Activated CD8-positive, alpha-beta memory T cell treated with anti-CD3 and anti-CD28 coated beads, Interleukin-2, amount 10 ng/mL, durations not matched to agents 7 days and 5 days (primary cell): ENCODE data around the gene PRF1. TPM values are rescaled to one million over a fixed set of nuclear protein-coding genes. Genes with fewer than 3 reads are reported as not detected.
"Not testable (repeated sequence)": the region's sequence is repeated elsewhere in the genome, so short reads cannot be mapped to it uniquely, and the experiment has no call there.

ENCODE experiments used
- ATAC-seq: fragments of 150-1000 bp; cut with Tn5 transposase; one replicate; pipeline ENCODE4 v1.10.0; 2021; ENCODE audit warnings: moderate library complexity
- CTCF ChIA-PET: fragments of 350-600 bp; sonication (Branson Sonifier 250); formaldehyde crosslinking; loops from one replicate; lab custom pipeline; 2021; ENCODE audit warnings: antibody characterized with exemption; lab: Charles Lee
- DNase-seq: peaks from one replicate; pipeline ENCODE4 v3.0.0-alpha.2; 2020
- H3K27ac Mint-ChIP-seq: one replicate; pipeline ENCODE4 v1.8.0; 2021; ENCODE audit warnings: mild to moderate bottlenecking, mixed read lengths
- H3K27me3 Mint-ChIP-seq: one replicate; pipeline ENCODE4 v1.8.0; 2021; ENCODE audit warnings: mixed read lengths
- H3K36me3 Mint-ChIP-seq: one replicate; pipeline ENCODE4 v1.8.0; 2021; ENCODE audit warnings: mild to moderate bottlenecking, mixed read lengths
- H3K4me1 Mint-ChIP-seq: one replicate; pipeline ENCODE4 v1.8.0; 2021; ENCODE audit warnings: mixed read lengths
- H3K4me3 Mint-ChIP-seq: one replicate; pipeline ENCODE4 v1.8.0; 2021; ENCODE audit warnings: mild to moderate bottlenecking, moderate library complexity, mixed read lengths
- H3K9me3 Mint-ChIP-seq: one replicate; pipeline ENCODE4 v1.8.0; 2022; ENCODE audit warnings: low read depth, mixed read lengths
- total RNA-seq, 2 experiments: library from RNA; stranded (reverse); gene quantifications; one replicate each; pipeline ENCODE4 v1.2.3, GENCODE V29; 2021

PRF1 gene
- total RNA-seq, 2 experiments from 2014 or later: 381 to 433 TPM

DNA sequence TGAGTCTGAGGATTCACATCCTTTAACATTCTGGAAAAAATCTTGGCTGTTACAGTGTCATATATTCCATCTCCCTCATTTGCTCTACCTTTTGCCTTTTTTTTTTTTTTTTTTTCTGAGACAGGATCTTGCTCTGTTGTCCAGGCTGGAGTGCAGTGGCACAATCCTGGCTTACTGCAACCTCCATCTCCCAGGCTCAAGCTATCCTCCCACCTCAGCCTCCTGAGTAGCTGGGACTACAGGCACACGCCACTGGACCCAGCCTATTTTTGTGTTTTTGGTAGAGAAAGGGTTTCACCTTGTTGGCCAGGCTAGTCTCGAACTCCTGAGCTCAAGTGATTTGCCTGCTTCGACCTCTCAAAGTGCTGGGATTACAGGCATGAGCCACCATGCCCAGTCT, 11.8 kb upstream of the PRF1 start:
- CTCF ChIA-PET: interaction anchor here (1.2 kb wide), 1 partner anchor 13 kb away, joined by 4 read pairs; no protein-coding TSS in a partner anchor
- peaks cover 16% of the 10 kb centered on the region for H3K36me3 Mint-ChIP-seq
- H3K4me3 Mint-ChIP-seq, H3K27me3 Mint-ChIP-seq, H3K27ac Mint-ChIP-seq, DNase-seq, H3K9me3 Mint-ChIP-seq, ATAC-seq: not testable (repeated sequence)
- H3K4me1 Mint-ChIP-seq: peaks cover 76% of the 10 kb centered on the region

DNA sequence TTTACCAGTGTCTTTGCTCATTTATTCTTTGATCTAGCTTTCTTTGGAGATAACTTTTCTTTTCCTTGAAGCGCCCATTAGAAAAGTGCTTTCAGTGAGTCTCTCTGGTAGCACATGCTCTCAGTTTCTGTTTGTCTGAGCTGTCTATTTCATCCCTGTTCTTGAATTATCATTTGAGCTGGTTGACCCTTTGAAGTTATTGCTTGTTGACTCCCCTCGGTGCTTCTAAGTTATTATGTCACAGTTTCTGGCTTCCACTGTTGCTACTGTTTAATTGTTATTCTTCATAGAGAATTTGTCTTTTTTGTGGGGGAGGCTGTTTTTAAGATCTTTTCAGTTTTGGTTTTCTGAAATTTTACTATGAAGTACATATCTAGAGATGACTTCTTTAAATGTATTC, 11.4 kb upstream of the PRF1 start:
- CTCF ChIA-PET: interaction anchor here (1.2 kb wide), 1 partner anchor 12 kb away, joined by 4 read pairs; no protein-coding TSS in a partner anchor
- Mint-ChIP-seq H3K36me3 (peaks cover 13% of the 10 kb centered on the region), H3K27me3 (no peaks in the 10 kb centered on the region), H3K27ac (no peak overlapping the region), H3K9me3 (no peaks in the 10 kb centered on the region), H3K4me3 (no peak overlapping the region), H3K4me1 (peaks cover 72% of the 10 kb centered on the region)
- ATAC-seq (no peak), DNase-seq (no peak)

GRCh38 chr10:70607936-70608335, 5.4 kb upstream of the PRF1 start:
- no peaks in the 10 kb centered on the region for H3K9me3 Mint-ChIP-seq
- peaks cover 57% of the 10 kb centered on the region for H3K4me1 Mint-ChIP-seq
- CTCF ChIA-PET: no interaction called here

GRCh38 chr10:70605161-70605560, 2.6 kb upstream of the PRF1 start:
- Mint-ChIP-seq H3K27ac (no peak overlapping the region), H3K4me3 (no peak overlapping the region), H3K36me3 (peaks cover 21% of the 10 kb centered on the region), H3K9me3 (no peaks in the 10 kb centered on the region), H3K27me3 (no peaks in the 10 kb centered on the region), H3K4me1 (peaks cover 57% of the 10 kb centered on the region)
- ATAC-seq: no peak
- DNase-seq: no peak
- CTCF ChIA-PET: interaction anchor here (0.7 to 6.7 kb wide), 5 partner anchors 13 to 320 kb away, joined by 3 to 50 read pairs (median 5); no protein-coding TSS in a partner anchor

More at GRCh38 chr10:70607936-70608335, 5.4 kb upstream of the PRF1 start:
- no peak overlapping the region for H3K27ac Mint-ChIP-seq
- no peak for DNase-seq
- ATAC-seq: no peak
- no peaks in the 10 kb centered on the region for H3K27me3 Mint-ChIP-seq
- no peak overlapping the region for H3K4me3 Mint-ChIP-seq
- peaks cover 5% of the 10 kb centered on the region for H3K36me3 Mint-ChIP-seq

GRCh38 chr10:70604106-70604505, 1.6 kb upstream of the PRF1 start:
- peak overlapping the region; percentile 96 for H3K4me3 Mint-ChIP-seq
- no peaks in the 10 kb centered on the region for H3K9me3 Mint-ChIP-seq
- peaks cover 57% of the 10 kb centered on the region for H3K4me1 Mint-ChIP-seq
- CTCF ChIA-PET: interaction anchor here (0.9 to 6.7 kb wide), 6 partner anchors 8 to 154 kb away, joined by 4 to 50 read pairs (median 12); no protein-coding TSS in a partner anchor
- ATAC-seq (no peak), DNase-seq (no peak)
- peaks cover 27% of the 10 kb centered on the region for H3K36me3 Mint-ChIP-seq
- no peaks in the 10 kb centered on the region for H3K27me3 Mint-ChIP-seq
- peak overlapping the region; percentile 95 for H3K27ac Mint-ChIP-seq

DNA sequence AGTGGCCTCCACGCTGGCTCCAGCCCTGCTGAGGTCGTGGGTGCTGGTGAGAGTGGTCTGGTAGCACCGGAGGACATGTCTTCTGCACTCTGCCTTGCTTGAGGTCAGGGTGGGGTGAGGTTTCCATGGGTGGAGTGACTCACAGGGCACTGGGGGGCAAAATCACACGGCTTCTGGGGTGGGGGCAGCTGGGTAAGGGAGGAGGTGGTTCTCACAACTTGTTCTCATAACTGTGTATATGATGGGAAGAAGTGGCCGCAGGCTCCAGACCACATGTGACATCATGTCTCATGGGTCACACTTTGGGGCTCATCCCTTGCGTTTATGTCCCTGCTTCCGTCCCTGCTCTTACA, 884 bp upstream of the PRF1 start:
- ATAC-seq: peak; percentile 39
- CTCF ChIA-PET: interaction anchor here (0.6 to 6.7 kb wide), 10 partner anchors 9 to 155 kb away, joined by 3 to 50 read pairs (median 6); no protein-coding TSS in a partner anchor
- Mint-ChIP-seq H3K27ac (peak overlapping the region; percentile 95), H3K4me3 (peak overlapping the region; percentile 96), H3K9me3 (no peaks in the 10 kb centered on the region), H3K36me3 (peaks cover 34% of the 10 kb centered on the region), H3K4me1 (peaks cover 61% of the 10 kb centered on the region), H3K27me3 (no peaks in the 10 kb centered on the region)
- peak; percentile 86 for DNase-seq

GRCh38 chr10:70601746-70602145, 795 bp downstream of the PRF1 start:
- H3K4me1 Mint-ChIP-seq: peaks cover 62% of the 10 kb centered on the region

GRCh38 chr10:70600512-70601395, 1.8 kb downstream of the PRF1 start:
- CTCF ChIA-PET: interaction anchor here (1.7 to 6.7 kb wide), 4 partner anchors 9 to 41 kb away, joined by 6 to 50 read pairs (median 26); no protein-coding TSS in a partner anchor
- ATAC-seq: no peak
- Mint-ChIP-seq H3K27ac (peak overlapping the region; percentile 64), H3K4me1 (peaks cover 72% of the 10 kb centered on the region), H3K36me3 (peaks cover 59% of the 10 kb centered on the region), H3K27me3 (no peaks in the 10 kb centered on the region), H3K9me3 (no peaks in the 10 kb centered on the region), H3K4me3 (peak overlapping the region; percentile 96)
- DNase-seq: no peak

More at GRCh38 chr10:70601746-70602145, 795 bp downstream of the PRF1 start:
- ATAC-seq (peak; percentile 2), DNase-seq (peak; percentile 60)
- Mint-ChIP-seq H3K27ac (peak overlapping the region; percentile 95), H3K27me3 (no peaks in the 10 kb centered on the region), H3K36me3 (peaks cover 49% of the 10 kb centered on the region), H3K4me3 (peak overlapping the region; percentile 96), H3K9me3 (no peaks in the 10 kb centered on the region)
- CTCF ChIA-PET: interaction anchor here (0.9 to 6.7 kb wide), 12 partner anchors 9 to 76 kb away, joined by 3 to 50 read pairs (median 6); no protein-coding TSS in a partner anchor

- Mint-ChIP-seq H3K27ac (peak overlapping the region; percentile 48), H3K4me3 (peak overlapping the region; percentile 96), H3K27me3 (no peaks in the 10 kb centered on the region), H3K9me3 (no peaks in the 10 kb centered on the region), H3K36me3 (peaks cover 59% of the 10 kb centered on the region), H3K4me1 (peaks cover 76% of the 10 kb centered on the region)
- CTCF ChIA-PET: interaction anchor here (1.6 kb wide), 1 partner anchor 20 kb away, joined by 3 read pairs; no protein-coding TSS in a partner anchor
- DNase-seq (no peak), ATAC-seq (no peak)
These were observed 2.8 kb downstream of the PRF1 start for GRCh38 chr10:70599791-70600190.

GRCh38 chr10:70599319-70599718, 3.2 kb downstream of the PRF1 start:
- CTCF ChIA-PET: interaction anchor here (1.6 kb wide), 1 partner anchor 20 kb away, joined by 3 read pairs; no protein-coding TSS in a partner anchor
- no peak for ATAC-seq
- H3K27me3 Mint-ChIP-seq: no peaks in the 10 kb centered on the region
- no peak for DNase-seq
- peaks cover 77% of the 10 kb centered on the region for H3K4me1 Mint-ChIP-seq
- H3K9me3 Mint-ChIP-seq: no peaks in the 10 kb centered on the region
- peak overlapping the region; percentile 96 for H3K4me3 Mint-ChIP-seq
- H3K36me3 Mint-ChIP-seq: peaks cover 59% of the 10 kb centered on the region
- H3K27ac Mint-ChIP-seq: peak overlapping the region; percentile 48

DNA sequence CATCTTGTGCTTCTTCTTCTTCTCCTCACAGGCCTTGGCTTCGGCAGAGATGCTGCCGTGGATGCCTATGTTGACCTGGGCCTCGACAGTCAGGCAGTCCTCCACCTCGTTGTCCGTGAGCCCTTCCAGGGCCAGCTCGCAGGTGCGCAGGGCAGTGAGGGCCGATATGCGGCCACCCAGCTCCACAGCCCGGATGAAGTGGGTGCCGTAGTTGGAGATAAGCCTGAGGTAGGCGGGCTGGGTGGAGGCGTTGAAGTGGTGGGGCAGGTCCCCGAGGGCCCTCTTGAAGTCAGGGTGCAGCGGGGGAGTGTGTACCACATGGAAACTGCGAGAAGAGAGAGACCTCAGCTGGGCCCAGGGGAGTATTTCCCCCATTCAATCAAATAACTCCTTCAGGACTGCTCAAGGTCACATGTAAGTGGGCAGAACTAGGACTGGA, 3.7 kb downstream of the PRF1 start:
- Mint-ChIP-seq H3K9me3 (no peaks in the 10 kb centered on the region), H3K36me3 (peaks cover 59% of the 10 kb centered on the region), H3K27me3 (no peaks in the 10 kb centered on the region), H3K4me1 (peaks cover 74% of the 10 kb centered on the region), H3K4me3 (peak overlapping the region; percentile 6), H3K27ac (no peak overlapping the region)
- ATAC-seq: no peak
- CTCF ChIA-PET: interaction anchor here (1.6 kb wide), 1 partner anchor 21 kb away, joined by 3 read pairs; no protein-coding TSS in a partner anchor
- DNase-seq: no peak

DNA sequence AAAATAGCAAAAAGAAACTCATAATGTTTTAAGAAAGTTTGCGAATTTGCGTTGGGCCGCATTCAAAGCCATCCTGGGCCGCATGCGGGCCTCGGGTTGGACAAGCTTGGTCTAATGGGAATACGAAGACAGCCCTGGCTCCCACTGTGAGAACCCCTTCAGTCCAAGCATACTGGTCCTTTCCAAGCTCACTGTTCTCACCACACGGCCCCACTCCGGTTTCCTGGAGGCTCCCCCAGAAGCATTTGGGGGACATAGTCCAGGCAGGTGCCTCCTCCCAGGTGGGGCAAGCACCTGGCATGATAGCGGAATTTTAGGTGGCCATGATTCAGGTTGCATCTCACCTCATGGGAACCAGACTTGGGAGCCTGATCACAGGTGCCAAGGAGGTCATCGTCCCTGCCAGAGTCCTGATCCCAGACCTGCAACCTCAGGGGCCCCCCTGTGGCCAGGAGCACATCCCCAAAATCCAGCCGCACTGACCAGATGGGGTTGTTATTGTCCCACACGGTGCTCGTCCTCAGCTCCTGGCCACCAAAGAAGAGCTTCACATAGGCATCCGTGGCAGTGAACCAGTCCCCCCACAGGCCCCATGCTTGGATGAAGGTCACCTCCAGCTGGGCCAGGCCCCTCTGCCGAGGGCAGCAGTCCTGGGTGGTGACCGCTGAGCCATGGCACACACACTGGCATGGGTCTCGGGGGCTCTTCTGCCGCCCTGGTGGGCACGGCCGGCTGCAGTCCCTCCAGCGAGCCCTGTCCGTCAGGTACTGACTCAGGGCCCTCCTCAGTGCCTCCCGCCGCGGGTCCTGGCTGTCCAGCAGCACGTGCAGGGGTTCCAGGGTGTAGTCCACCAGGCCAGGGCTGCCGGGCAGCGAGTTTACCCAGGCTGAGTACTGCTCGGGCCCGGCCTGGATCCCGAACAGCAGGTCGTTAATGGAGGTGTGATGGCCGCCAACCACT, 4.4 kb downstream of the PRF1 start:
- peaks cover 59% of the 10 kb centered on the region for H3K36me3 Mint-ChIP-seq
- peaks cover 71% of the 10 kb centered on the region for H3K4me1 Mint-ChIP-seq
- H3K27me3 Mint-ChIP-seq: no peaks in the 10 kb centered on the region

More for the DNA sequence above, 4.4 kb downstream of the PRF1 start:
- no peak for DNase-seq
- H3K9me3 Mint-ChIP-seq: no peaks in the 10 kb centered on the region
- no peak for ATAC-seq
- no peak overlapping the region for H3K27ac Mint-ChIP-seq
- H3K4me3 Mint-ChIP-seq: no peak overlapping the region
- CTCF ChIA-PET: interaction anchor here (0.7 to 1.6 kb wide), 3 partner anchors 21 to 38 kb away, joined by 3 read pairs; no protein-coding TSS in a partner anchor
